Skeletal muscle cell (primary cell): ENCODE data around the gene TSSK2.

Experiments used
- DNase-seq: peaks from one replicate; pipeline ENCODE4 v3.0.0-alpha.2; 2010; ENCODE audit warnings: low read depth
- H3K4me3 ChIP-seq: 2 replicates; pipeline ENCODE4 v1.5.1; 2011; ENCODE audit warnings: low read depth, mild to moderate bottlenecking, control low read depth, low read length, moderate library complexity

TSSK2 gene

GRCh38 chr22:19105867-19106802 lies 25.0 kb upstream of the TSSK2 start:
- no peak for DNase-seq
- no peak overlapping the region for H3K4me3 ChIP-seq

- no peak overlapping the region for H3K4me3 ChIP-seq
- no peak for DNase-seq
Measured at GRCh38 chr22:19106886-19107729, 24.0 kb upstream of the TSSK2 start.

GRCh38 chr22:19107730-19108074 lies 23.4 kb upstream of the TSSK2 start:
- H3K4me3 ChIP-seq: no peak overlapping the region
- DNase-seq: no peak

DNA sequence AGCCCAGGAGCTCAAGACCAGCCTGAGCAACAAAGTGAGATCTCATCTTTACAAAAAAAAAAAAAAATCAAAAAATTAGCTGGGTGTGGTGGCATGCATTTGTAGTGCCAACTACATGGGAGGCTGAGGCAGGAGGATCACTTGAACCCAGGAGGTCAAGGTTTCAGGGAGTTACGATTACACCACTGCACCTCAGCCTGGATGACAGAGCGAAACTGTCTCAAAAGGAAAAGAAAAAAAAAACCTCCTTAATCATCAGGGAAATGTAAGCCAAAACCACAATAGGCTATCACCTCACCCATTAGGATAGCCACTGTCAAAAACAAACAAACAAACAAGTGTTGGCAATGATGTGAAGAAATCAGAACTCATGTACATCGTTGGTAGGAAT lies 22.3 kb upstream of the TSSK2 start:
- no peak overlapping the region for H3K4me3 ChIP-seq
- no peak for DNase-seq

DNA sequence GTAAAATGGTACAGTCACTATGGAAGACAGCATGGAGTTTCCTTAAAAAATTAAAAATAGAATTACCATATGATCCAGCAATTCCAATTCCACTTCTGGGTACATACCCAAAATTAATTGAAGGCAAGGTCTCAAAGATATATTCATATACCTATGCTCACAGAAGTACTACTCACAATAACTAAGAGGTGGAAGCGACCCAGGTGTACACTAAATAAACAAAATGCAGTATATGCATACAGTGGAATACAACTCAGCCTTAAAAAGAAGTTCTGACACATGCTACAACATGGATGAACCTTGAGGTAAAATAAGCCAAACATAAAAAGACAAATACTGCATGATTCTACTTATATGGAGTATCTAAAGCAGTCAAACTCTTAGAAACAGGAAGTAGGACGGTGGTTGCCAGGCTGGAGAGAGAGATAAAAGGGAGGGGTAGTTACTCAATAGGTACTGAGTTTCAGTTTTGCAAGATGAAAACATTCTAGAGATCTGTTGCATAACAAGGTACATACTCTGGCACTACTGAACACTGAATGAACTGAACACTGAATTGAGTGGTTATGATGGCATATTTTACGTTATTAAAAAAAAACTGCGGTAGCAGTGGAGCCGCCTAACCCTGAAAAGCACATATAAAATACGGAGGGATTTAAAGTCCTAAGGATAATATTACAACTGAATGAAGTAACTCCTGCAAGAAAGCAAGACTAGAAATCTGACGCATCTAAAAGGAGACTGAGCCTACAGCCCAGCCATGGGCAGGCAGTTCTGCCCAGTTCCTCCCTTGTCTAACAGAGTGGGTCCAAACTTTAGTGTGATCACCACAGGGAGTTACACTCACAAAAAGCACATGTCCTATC lies 21.7 kb upstream of the TSSK2 start:
- H3K4me3 ChIP-seq: no peak overlapping the region
- DNase-seq: peak; percentile 56

DNA sequence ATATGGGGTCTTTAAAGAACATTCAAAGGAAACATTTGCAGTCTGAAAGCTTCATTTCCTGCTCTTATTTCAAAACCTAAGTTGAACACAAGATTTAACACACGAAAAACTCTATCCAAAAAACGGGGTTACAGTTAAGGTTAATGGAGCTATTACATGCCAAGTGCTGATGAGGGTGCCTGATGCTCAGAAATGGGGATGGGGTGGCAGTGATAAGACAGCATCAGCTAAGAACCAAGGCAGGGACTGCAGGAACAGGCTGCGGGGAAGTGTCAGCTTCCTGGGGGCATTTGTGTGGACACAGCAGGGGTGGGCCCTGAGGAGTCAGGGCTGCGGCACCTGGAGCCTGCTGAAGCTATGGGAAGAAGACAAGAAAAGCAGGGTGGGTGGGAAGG lies 21.0 kb upstream of the TSSK2 start:
- H3K4me3 ChIP-seq: no peak overlapping the region
- DNase-seq: no peak

DNA sequence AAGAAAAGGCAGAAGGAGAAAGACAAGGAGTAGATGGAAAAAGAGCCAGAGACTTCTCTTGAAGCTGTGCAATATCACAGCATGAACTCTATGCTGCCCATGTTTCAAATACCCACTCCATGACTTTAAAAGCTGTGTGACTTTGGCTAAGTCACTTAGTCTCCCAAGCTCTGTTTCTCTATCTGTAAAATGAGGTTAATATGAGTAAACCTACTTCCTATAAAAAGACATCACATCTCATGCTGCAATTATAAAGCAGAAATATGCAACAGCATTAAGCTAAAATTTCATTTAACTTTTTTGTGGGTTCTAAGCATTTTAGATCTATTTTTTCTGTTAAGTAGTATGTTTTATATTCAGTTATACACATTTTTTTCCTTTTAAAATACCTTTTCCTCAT lies 20.5 kb upstream of the TSSK2 start:
- no peak overlapping the region for H3K4me3 ChIP-seq

DNA sequence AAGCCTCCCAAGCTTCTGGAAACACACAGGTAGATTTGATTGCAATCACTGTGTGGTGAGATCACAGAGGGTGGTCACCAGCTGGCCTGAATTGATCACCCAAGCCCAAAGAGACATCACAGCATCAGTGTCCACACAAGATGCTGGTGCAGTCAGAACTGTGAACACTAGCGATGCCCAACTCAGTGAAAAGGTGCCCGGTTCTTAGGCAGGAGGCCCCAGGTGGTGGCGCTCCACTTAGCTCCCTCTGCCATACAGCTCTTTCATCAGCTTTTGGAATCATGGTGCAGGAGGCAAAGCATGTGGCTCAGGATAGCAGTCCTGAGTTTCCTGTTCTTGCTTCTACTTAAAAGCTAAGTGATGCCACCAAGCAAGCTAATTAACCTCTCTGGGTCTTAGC lies 20.0 kb upstream of the TSSK2 start:
- DNase-seq: no peak
- H3K4me3 ChIP-seq: no peak overlapping the region

More for the DNA sequence above, 20.5 kb upstream of the TSSK2 start:
- no peak for DNase-seq

GRCh38 chr22:19111584-19111983 lies 19.5 kb upstream of the TSSK2 start:
- DNase-seq: no peak
- H3K4me3 ChIP-seq: no peak overlapping the region

DNA sequence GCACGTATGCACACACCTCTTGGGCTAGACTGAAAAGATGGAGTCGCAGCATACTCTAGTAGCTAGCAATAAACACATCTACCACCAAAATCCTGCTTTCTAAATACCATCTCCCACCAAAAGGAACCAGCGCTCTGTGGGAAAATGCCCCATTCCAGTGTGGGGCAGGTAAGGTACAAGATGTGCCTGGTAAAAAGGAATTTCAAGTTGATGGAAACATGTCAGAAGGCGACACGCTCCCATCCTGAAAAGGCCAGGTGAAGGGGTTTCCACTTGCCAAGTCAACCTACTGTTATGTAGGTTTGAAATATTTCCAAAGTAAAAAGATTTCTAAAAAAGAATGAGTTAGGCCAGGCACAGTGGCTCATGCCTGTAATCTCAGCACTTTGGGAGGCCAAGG lies 17.7 kb upstream of the TSSK2 start:
- no peak overlapping the region for H3K4me3 ChIP-seq
- no peak for DNase-seq

DNA sequence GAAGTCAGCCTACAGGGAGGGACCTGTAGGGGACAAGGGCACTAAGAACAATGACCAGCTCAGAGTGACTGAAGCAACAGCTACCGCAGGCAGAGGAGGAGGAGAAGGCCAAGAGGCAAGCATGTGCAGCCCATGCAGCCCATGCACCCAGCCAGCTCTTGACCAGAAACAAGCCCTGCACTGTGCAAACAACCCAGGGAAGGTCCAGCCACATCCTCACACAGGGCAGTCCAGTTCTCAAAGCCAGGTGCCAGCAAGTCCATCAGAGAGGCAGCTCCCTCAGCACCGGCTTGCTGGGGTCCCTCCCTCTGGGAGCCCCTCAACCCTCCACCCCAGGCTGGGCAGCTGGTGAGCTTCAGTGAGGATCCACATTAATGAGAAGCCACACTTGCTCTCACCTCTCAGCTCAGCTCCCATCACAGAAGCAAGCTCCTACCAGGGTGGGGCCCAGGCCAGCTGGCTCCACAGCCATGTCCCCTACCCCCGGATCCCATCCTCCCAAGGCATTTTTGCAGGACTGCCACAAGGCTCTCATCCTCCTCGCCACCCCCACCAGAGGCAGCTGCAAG lies 16.0 kb upstream of the TSSK2 start:
- no peak overlapping the region for H3K4me3 ChIP-seq
- no peak for DNase-seq

GRCh38 chr22:19115628-19116027 lies 15.5 kb upstream of the TSSK2 start:
- H3K4me3 ChIP-seq: no peak overlapping the region
- DNase-seq: no peak

DNA sequence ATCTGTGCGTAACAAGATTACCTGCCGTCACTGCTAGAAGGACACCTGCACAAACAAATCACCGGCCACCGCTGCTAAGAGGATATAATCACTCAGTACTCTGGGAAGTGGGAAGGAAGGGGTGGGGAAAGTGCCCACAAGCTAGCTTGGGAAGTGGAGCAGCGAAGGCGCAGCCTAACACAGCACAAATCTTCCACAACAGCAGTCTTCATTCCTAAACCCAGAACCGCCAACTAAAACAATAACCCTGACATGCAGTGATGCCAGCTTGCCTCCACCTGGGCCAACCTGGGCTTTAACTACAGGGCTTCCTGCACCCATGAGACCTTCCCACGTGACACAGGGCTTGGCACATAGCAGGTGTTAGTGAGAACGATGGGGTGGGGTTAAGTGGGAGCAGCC lies 14.0 kb upstream of the TSSK2 start:
- DNase-seq: no peak
- no peak overlapping the region for H3K4me3 ChIP-seq

- no peak for DNase-seq
- no peak overlapping the region for H3K4me3 ChIP-seq
Measured at GRCh38 chr22:19118329-19118880, 12.7 kb upstream of the TSSK2 start.

- no peak overlapping the region for H3K4me3 ChIP-seq
- no peak for DNase-seq
Measured at GRCh38 chr22:19119949-19120348, 11.2 kb upstream of the TSSK2 start.

GRCh38 chr22:19120829-19121630 lies 10.1 kb upstream of the TSSK2 start:
- no peak for DNase-seq
- H3K4me3 ChIP-seq: peak overlapping the region; percentile 89

GRCh38 chr22:19121631-19122142 lies 9.4 kb upstream of the TSSK2 start:
- no peak for DNase-seq
- H3K4me3 ChIP-seq: peak overlapping the region; percentile 89

DNA sequence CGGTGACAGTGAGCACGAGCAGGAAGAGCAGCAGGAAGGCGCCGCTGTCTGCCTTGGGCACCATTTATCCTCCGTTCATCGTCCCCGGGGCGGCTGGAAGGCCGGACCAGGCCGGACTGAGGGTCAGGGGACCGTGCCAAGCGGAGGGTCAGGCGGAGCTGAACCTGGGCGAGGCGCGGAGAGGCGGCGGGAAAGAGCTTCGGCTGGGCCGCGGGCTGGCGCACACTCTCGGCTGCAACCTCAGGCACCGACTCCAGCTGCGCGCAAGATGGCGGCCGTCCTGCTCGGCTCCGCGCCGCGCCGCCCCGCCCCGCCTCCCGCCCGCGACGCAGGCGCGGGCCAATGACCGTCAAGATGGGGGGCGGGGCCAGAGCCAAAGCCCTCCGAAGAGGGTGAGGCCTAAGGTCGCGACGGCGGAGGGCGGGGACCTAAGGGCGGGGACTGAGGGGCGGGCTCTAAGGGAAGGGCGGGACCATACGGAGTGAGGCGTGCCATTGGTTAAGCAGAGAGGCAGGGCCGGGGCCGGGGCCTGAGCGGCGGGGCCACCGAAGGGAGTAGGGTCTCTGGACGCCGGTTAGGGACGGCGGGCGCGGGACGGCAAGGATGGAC lies 8.9 kb upstream of the TSSK2 start, which contains the start of gene DGCR2:
Gene DGCR2 (minus strand): TSS at position 270 of the 609 bp plus-strand sequence. CDS start 206 bp downstream, at position 64.
- peak; percentile 86 for DNase-seq
- peak within 1 kb of the TSS; percentile 89 for H3K4me3 ChIP-seq
